Omental fat pad (tissue), 4 donors: ENCODE data around the gene SYNM. TPM values are rescaled to one million over a fixed set of nuclear protein-coding genes. Genes with fewer than 3 reads are reported as not detected.

Experiments
- ATAC-seq: fragments of 150-250 bp; one replicate; pipeline ENCODE4 v1.9.1; 2016; ENCODE audit warnings: mild to moderate bottlenecking, moderate library complexity; ENCODE audit not compliant: low FRiP score
- DNase-seq: peaks from one replicate; pipeline ENCODE4 v3.0.0-alpha.2; 2019; ENCODE audit warnings: low spot score
- CTCF ChIP-seq, 3 donors: fragments of 450-650 bp; IDR thresholded peaks; one replicate each; pipeline ENCODE4 v1.5.1; 2016 to 2017; ENCODE audit warnings: antibody characterized with exemption in 3 of 3, mild to moderate bottlenecking in 3 of 3, moderate library complexity in 2 of 3
- total RNA-seq, 4 donors: library from RNA; depleted of rRNA; stranded (reverse); fragments of >200 nt; gene quantifications; one replicate each; pipeline ENCODE4 v1.1.0, GENCODE V29; 2016

SYNM gene
- total RNA-seq, 4 donors from 2014 or later: 13.6 to 49.7 (median 37.5) TPM

- TF ChIP-seq CTCF (IDR thresholded peaks at IDR 0.05): no peak
- no peak for DNase-seq
- no peak for ATAC-seq
These were observed 16.3 kb downstream of the SYNM start for GRCh38 chr15:99121207-99121606.

- DNase-seq: no peak
- no peak for TF ChIP-seq CTCF (IDR thresholded peaks at IDR 0.05)
- no peak for ATAC-seq
These were observed 17.0 kb downstream of the SYNM start for GRCh38 chr15:99121691-99122410.

- no peak for DNase-seq
- ATAC-seq: no peak
- TF ChIP-seq CTCF (IDR thresholded peaks at IDR 0.05): no peak
These were observed 18.2 kb downstream of the SYNM start for GRCh38 chr15:99122831-99123712.

- no peak for TF ChIP-seq CTCF (IDR thresholded peaks at IDR 0.05)
- DNase-seq (peak; percentile 58), ATAC-seq (peak; percentile 94)
These were observed 19.0 kb downstream of the SYNM start for GRCh38 chr15:99123713-99124451.

- no peak for TF ChIP-seq CTCF (IDR thresholded peaks at IDR 0.05)
- DNase-seq (no peak), ATAC-seq (no peak)
These were observed 19.8 kb downstream of the SYNM start for GRCh38 chr15:99124641-99125040.

GRCh38 chr15:99125061-99125891 is 20.4 kb downstream of the SYNM start:
- no peak for DNase-seq
- ATAC-seq: no peak

More at GRCh38 chr15:99125061-99125891, 20.4 kb downstream of the SYNM start:
- TF ChIP-seq CTCF (IDR thresholded peaks at IDR 0.05): no peak
